ENCODE measurements around the gene HSD17B8.

HSD17B8 gene

DNA sequence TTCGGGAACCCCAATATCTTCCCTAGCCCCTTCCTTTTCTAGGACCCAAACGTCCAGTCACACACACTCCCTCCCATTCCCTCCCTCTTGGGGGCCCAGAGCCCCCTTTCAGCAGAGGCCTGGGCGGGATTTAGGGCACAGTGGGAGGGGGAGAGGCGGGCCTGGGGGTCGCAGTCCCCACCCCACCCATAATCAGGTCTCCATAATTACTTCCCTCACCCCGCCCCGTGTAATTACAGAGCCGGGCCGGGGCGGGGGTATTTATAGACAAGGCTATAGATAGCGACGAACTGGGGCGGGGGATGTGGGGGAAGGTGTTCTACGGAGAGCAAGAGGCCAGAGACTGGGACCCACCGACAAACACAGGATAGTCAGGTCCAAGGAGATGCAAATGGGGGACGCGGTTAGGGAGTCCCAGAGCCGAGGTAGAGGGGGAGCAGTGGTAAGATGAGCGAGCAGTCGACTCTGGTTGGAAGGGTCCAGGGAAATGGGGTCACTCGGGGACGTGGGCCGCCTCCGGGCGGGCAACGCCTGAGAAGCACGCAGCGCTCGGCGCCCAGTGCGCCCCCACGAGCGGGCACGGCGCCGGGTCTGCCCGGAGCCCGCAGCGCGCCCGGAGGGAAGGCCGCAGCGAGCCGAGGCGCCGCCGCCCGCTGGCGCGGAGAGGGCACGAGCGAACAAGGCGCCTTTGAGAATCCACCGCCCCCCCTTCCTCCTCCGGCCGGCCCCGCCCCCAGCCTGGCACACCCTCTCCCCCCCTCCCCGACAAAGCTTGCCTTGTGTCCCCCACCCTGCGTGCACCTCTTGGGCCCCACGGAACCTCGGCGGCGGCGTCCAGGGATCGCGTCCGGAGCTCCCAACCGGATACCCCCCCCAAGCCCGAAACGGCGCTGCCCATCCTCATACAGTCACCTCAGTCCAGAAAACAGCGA is 11.5 kb upstream of the HSD17B8 start:
- no peak overlapping the region for H3K27ac ChIP-seq
- TF ChIP-seq, protein P1, sequence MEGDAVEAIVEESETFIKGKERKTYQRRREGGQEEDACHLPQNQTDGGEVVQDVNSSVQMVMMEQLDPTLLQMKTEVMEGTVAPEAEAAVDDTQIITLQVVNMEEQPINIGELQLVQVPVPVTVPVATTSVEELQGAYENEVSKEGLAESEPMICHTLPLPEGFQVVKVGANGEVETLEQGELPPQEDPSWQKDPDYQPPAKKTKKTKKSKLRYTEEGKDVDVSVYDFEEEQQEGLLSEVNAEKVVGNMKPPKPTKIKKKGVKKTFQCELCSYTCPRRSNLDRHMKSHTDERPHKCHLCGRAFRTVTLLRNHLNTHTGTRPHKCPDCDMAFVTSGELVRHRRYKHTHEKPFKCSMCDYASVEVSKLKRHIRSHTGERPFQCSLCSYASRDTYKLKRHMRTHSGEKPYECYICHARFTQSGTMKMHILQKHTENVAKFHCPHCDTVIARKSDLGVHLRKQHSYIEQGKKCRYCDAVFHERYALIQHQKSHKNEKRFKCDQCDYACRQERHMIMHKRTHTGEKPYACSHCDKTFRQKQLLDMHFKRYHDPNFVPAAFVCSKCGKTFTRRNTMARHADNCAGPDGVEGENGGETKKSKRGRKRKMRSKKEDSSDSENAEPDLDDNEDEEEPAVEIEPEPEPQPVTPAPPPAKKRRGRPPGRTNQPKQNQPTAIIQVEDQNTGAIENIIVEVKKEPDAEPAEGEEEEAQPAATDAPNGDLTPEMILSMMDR (IDR thresholded peaks at IDR 0.05): no peak
- no peak for TF ChIP-seq ZFX (IDR thresholded peaks at IDR 0.05; ENCODE audit: borderline replicate concordance)

DNA sequence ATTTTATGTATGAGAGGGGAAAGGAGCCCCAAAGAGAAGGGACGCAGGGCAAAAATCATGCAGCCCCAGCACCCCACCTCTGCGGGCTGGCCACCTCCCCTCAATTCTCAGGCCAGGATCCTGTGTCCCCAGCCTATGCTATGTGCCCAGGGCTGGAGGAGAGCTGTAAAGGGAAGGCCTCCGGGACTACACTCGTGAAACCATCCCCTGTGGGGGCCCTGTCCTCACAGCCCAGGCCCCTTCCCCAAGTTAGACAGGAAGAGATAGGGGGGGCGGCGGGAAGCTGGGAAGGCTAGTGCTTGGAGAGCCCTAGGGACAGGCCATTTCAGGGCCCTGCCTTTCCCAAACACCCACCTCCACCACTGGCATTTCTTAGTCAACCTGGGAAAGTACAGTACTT is 10.8 kb upstream of the HSD17B8 start:
- no peak for TF ChIP-seq ZFX (IDR thresholded peaks at IDR 0.05; ENCODE audit: borderline replicate concordance)
- TF ChIP-seq, protein P1 (IDR thresholded peaks at IDR 0.05): no peak
- no peak overlapping the region for H3K27ac ChIP-seq

DNA sequence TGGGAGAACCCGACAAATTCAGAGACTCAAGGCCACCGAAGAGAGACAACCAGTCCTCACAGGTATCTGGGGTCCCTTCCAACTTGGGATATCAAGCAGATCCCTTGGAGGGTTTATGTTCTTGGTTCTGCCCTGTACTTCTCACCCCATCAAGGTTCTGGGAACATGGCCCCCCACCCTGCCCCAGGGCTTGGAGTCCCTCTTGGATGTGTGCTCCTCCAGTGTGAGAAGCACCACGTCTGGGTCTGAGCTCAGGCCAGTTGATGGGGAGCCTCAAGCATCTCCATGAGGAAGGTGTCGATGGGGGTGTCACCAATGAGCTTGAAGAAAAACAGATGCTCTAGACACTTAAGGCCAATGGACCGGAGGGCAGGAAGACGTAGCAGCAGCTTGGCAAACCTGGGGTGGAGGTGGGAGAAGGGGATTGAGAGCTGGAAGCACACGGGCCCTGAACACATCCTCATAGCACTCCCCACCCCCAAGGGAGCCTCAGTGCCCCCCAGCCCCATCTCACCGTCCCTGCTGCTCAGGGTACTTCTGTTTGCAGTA is 9.9 kb upstream of the HSD17B8 start:
- H3K27ac ChIP-seq: no peak overlapping the region
- no peak for TF ChIP-seq ZFX (IDR thresholded peaks at IDR 0.05; ENCODE audit: borderline replicate concordance)
- TF ChIP-seq, protein P1 (IDR thresholded peaks at IDR 0.05): no peak

DNA sequence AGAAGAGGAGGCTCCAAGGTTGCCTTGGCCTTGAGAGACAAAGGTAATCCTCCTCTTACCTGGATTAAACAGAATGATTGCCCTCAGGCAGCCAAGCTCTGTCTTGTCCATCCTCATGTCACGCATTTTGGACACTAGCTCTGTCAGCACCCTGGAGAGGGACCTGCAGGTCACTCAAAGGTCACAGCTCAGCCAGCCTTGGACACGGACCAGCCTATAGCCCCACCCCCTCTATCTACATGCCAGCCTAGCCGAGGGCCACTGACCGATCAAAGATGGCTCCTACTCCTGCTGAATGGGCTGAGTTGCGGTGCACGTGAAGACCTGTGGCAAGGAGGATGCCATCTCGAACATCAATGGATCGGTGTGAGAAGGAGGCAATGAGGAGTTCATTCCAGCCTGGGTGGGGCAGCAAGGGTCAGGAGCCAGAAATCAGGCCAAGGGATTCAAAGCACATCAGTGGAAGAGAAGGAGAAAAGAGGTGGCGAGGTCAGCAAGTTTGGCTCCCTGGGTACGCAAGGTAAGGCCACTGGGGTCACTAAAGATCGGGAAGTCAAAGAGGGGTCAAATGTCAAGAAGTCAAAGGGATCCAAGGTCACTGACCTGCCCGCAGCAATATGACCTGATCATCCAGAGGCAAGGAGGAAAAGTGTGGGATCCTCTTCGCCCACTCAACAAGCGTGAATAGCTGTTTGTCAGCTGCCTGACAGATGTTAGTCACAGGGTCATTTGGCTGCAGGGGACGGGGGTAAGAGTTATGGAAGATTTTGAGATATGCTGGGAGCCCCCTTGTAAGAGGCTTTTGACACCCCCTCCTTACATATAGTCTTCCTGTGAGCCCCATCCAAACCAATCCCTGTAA is 8.9 kb upstream of the HSD17B8 start:
- H3K27ac ChIP-seq: no peak overlapping the region
- TF ChIP-seq, protein P1 (IDR thresholded peaks at IDR 0.05): no peak
- TF ChIP-seq ZFX (IDR thresholded peaks at IDR 0.05; ENCODE audit: borderline replicate concordance): no peak

DNA sequence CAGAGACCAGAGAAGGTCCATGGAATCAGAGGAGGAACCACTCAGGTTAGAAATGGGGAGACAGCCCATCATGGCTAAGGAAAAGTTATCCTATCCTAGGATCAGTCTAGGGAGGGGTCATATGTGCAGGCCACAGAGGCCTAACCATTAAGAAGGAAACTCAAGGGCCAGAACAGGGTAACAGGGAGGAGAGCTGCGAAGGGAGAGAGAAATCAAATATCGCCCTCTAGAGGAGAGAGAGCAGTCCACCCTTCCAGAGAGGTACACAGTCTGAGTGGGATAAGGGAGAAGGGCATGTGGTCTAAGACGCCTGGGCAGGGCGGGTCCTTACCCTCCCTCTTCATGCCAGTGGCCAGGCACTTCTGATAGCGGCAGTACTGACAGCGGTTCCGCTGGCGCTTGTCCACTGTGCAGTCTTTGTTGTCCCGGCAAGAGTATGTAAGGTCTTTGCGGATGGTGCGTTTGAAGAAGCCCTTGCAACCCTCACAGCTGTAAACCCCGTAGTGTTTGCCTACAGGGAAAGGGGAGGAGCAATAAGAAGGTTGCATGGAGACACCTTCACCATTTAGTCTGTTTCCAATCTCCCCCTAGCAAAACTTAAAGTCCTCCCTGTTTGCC is 6.9 kb upstream of the HSD17B8 start:
- H3K27ac ChIP-seq: peak overlapping the region; percentile 96
- TF ChIP-seq ZFX (IDR thresholded peaks at IDR 0.05; ENCODE audit: borderline replicate concordance): no peak
- TF ChIP-seq, protein P1 (IDR thresholded peaks at IDR 0.05): peak; percentile 83

DNA sequence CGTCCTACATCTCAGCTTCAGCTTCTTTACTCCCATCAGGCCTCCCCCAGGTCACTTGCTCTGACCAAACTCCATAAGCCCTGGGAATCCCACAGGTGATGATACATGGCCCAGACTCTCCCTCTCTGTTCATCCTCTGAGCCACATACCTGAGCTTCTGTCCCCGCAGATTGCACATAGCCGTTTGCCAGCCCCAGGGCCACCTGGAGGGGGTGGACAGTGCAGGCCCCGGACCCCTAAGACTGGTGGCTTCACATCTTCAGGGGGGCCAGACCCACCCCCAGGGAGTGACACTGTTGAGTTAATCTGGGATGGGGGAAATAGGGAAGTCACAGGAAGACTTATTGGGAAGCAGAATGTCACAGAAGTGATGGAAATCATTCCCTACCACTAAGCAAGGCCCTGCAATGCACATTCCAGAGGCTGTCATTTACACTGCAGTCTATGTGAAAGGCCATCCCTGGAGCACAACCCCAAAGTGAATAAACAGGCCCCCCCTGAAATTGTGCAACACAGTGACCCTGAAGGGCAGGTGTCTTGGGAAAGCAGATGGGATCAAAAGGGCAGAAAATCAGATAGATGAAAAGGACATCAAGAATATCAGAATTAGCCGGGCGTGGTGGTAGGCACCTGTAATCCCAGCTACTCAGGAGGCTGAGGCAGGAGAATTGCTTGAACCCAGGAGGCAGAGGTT is 6.1 kb upstream of the HSD17B8 start:
- peak overlapping the region; percentile 96 for H3K27ac ChIP-seq
- TF ChIP-seq, protein P1 (IDR thresholded peaks at IDR 0.05): no peak
- TF ChIP-seq ZFX (IDR thresholded peaks at IDR 0.05; ENCODE audit: borderline replicate concordance): no peak

Data from 22Rv1 (cell line).